Heart right ventricle (tissue), 16 donors: ENCODE results near the gene DAO. TPM values are rescaled to one million over a fixed set of nuclear protein-coding genes. Genes with fewer than 3 reads are reported as not detected.
"Not testable (repeated sequence)": the region's sequence is repeated elsewhere in the genome, so short reads cannot be mapped to it uniquely, and the experiment has no call there.

Experiments
- ATAC-seq, 8 donors: fragments of 200-7000 bp; cut with Tn5 transposase; one replicate each; pipeline ENCODE4 v1.9.1; 2020; ENCODE audit warnings: mild to moderate bottlenecking in 8 of 8, moderate library complexity in 8 of 8, moderate number of reproducible peaks in 1 of 8
- DNase-seq, 2 donors: peaks; one replicate each; pipeline ENCODE4 v3.0.0-alpha.2; 2020
- H3K27ac ChIP-seq, 10 donors: fragments of 200-600 bp; sonication (generic) in 2 of 10; one replicate each; pipeline versions ENCODE4 v1.5.0 to v1.8.0; 2020 to 2022; ENCODE audit warnings: mild to moderate bottlenecking in 3 of 10
- H3K27me3 ChIP-seq, 7 donors: fragments of 200-600 bp; one replicate each; pipeline ENCODE4 v1.8.0; 2021 to 2022; ENCODE audit warnings: mild to moderate bottlenecking in 2 of 7
- H3K36me3 ChIP-seq, 9 donors: fragments of 200-600 bp; sonication (generic) in 1 of 9; one replicate each; pipeline versions ENCODE4 v1.5.0 to v1.8.0; 2020 to 2022; ENCODE audit warnings: mild to moderate bottlenecking in 2 of 9
- H3K4me1 ChIP-seq, 9 donors: fragments of 200-600 bp; sonication (generic) in 1 of 9; one replicate each; pipeline versions ENCODE4 v1.5.0 to v1.8.0; 2020 to 2022; ENCODE audit warnings: mild to moderate bottlenecking in 4 of 9
- H3K4me3 ChIP-seq, 10 donors: fragments of 200-600 bp; sonication (generic) in 2 of 10; one replicate each; pipeline versions ENCODE4 v1.5.0 to v1.8.0; 2020 to 2022; ENCODE audit warnings: mild to moderate bottlenecking in 7 of 10, moderate library complexity in 2 of 10
- H3K9me3 ChIP-seq, 11 donors: fragments of 200-600 bp in 10 of 11; sonication (generic) in 2 of 11; one replicate each; pipeline versions ENCODE4 v1.5.0 to v1.8.0; 2013 to 2022; ENCODE audit warnings: mild to moderate bottlenecking in 2 of 11, control low read depth in 1 of 11, moderate library complexity in 1 of 11
- WGBS, 2 donors: extraction: QIAGEN DNeasy Blood & Tissue Kit; methylation state at CpG; one replicate each; pipeline ENCODE4 v1.1.7; 2013; ENCODE audit warnings: inconsistent platforms in 1 of 2; 5-methylcytosine and 5-hydroxymethylcytosine counted together
- intact Hi-C, 10 donors: fragments of 100-400 bp; cut with DNase I; formaldehyde crosslinking; loops; one replicate each; pipeline versions ENCODE4 v1.11.1 to v1.14.2; 2022
- polyA plus RNA-seq, 2 donors: library from polyadenylated mRNA; stranded (reverse); fragments of 200-250 nt; gene quantifications; one replicate each; pipeline ENCODE4 v1.2.3, GENCODE V29; 2013
- total RNA-seq, 10 donors: library from RNA; stranded (reverse); fragmentation: NEBNext Ultra II Directional in 3 of 10; extraction: Animal tissue kit (Norgen Biotek cat#: 25700) in 3 of 10; gene quantifications; one replicate each; pipeline versions ENCODE4 v1.2.1 to v1.2.4, GENCODE V29; 2021 to 2023
- TF ChIP-seq, protein P1 (sequence below), 9 donors: fragments of 200-600 bp; sonication (generic) in 2 of 9; IDR thresholded peaks; one replicate each; pipeline versions ENCODE4 v1.5.0 to v1.8.0; 2021 to 2022; ENCODE audit warnings: antibody characterized with exemption in 9 of 9, mild to moderate bottlenecking in 5 of 9, moderate library complexity in 1 of 9
- donor health status: Arrhythmogenic right ventricular cardiomyopathy.
- donor health status: ischemic (EF 13 %, LVEDD 7.1; RV severe dilation, severe dysfunction).
- donor health status: healthy with polysubstance abuse.
- donor health status: DM: no; HTN: yes; CAD: no.
- donor health status: DM: no; HTN: no; CAD: no.
- donor health status: ischemic (EF 25% LVEDD 6.9; RV normal size, moderate dysfunction).
- donor health status: ischemic (EF 25% LVEDD 5.7; RV mildly dilated, moderate dysfunction).
- donor health status: healthy.
- donor health status: DM: yes; HTN: yes; CAD: no.
- donor health status: Ischemic cardiomyopathy.
- donor health status: ischemic (EF 35%, LVEDD 5.7; RV mildly dilated, moderate dysfunction).
- donor health status: nonischemic (EF 11% LVEDD 7.7; RV severe dilation, severe dysfunction).
- donor health status: DM: yes; HTN: yes; CAD: no.
- donor health status: PGD.
- donor health status: ischemic (EF 29% LVEDD 5.4; RV normal size, mild dysfunction).
- donor health status: nonischemic (EF 23%, LVEDD 6.1; RV moderate dilation, normal function).

DAO gene
- total and polyA plus RNA-seq, 12 donors, result not detected

DNA sequence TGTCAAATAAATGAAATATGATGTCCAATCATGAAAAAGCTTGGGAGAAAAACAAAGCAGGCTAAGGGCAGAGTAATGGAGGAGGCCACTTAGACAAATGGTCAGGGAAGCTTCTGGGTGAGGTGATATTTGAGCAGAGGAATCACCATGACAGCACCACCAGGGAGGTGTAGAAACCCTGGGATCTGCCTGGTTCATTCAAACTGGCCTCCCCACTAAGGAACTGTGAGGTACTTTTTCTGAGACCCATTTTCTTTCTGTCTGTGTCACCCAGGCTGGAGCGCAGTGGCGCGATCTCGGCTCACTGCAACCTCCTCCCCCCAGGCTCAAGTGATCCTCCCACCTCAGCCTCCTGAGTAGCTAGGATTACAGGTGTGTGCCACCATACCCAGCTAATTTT lies 14.7 kb upstream of the DAO start:
- intact Hi-C loops, result no loop called here
- Histone ChIP-seq H3K36me3 (no peaks in the 10 kb centered on the region), H3K9me3 (peaks cover 0 to 8% (median 0%) of the 10 kb centered on the region in 11 donors), H3K4me1 (peaks cover 0 to 24% (median 0%) of the 10 kb centered on the region in 9 donors), H3K27me3 (no peaks in the 10 kb centered on the region), H3K27ac (no peak overlapping the region), H3K4me3 (no peak overlapping the region)
- TF ChIP-seq, protein P1, sequence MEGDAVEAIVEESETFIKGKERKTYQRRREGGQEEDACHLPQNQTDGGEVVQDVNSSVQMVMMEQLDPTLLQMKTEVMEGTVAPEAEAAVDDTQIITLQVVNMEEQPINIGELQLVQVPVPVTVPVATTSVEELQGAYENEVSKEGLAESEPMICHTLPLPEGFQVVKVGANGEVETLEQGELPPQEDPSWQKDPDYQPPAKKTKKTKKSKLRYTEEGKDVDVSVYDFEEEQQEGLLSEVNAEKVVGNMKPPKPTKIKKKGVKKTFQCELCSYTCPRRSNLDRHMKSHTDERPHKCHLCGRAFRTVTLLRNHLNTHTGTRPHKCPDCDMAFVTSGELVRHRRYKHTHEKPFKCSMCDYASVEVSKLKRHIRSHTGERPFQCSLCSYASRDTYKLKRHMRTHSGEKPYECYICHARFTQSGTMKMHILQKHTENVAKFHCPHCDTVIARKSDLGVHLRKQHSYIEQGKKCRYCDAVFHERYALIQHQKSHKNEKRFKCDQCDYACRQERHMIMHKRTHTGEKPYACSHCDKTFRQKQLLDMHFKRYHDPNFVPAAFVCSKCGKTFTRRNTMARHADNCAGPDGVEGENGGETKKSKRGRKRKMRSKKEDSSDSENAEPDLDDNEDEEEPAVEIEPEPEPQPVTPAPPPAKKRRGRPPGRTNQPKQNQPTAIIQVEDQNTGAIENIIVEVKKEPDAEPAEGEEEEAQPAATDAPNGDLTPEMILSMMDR (IDR thresholded peaks at IDR 0.05), result no peak
- no peak for DNase-seq
- WGBS, 2 donors, result 98 to 99% methylated on average over 4 of the region's 4 CpGs
- ATAC-seq, result no peak

GRCh38 chr12:108866083-108866482 lies 13.8 kb upstream of the DAO start:
- H3K9me3 ChIP-seq, H3K36me3 ChIP-seq, H3K4me3 ChIP-seq, ATAC-seq, intact Hi-C loops, DNase-seq, H3K27ac ChIP-seq, H3K27me3 ChIP-seq: not testable (repeated sequence)
- peaks cover 0 to 16% (median 0%) of the 10 kb centered on the region in 9 donors for H3K4me1 ChIP-seq
- 90 to 92% methylated on average over 10 of the region's 10 CpGs for WGBS, 2 donors

DNA sequence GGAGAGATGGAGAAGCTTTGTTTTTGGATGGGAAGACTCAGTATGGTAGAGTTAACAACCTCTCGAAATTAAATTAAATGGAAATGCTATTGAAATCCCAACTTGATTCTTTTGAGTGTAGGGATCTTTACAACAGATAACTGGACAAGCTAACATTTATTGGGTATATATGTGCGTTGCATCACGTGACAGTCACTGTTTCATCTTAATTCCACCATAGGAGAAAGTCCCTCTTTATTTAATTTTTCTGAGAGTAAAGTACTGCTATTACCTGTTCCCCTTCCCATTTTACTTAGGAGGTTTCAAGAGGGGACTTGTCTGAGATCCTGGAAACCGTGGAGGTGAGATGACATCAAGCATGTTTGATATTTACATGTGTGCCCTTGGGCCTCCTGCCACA lies 11.1 kb upstream of the DAO start:
- intact Hi-C loops, result no loop called here
- Histone ChIP-seq H3K4me1 (no peaks in the 10 kb centered on the region), H3K36me3 (no peaks in the 10 kb centered on the region), H3K9me3 (peaks cover 0 to under 1% (median 0%) of the 10 kb centered on the region in 11 donors), H3K27ac (no peak overlapping the region), H3K27me3 (no peaks in the 10 kb centered on the region), H3K4me3 (no peak overlapping the region)
- TF ChIP-seq, protein P1 (IDR thresholded peaks at IDR 0.05), result no peak
- ATAC-seq (no peak), DNase-seq (no peak)
- WGBS, 2 donors, result 93 to 97% methylated on average over 4 of the region's 4 CpGs

DNA sequence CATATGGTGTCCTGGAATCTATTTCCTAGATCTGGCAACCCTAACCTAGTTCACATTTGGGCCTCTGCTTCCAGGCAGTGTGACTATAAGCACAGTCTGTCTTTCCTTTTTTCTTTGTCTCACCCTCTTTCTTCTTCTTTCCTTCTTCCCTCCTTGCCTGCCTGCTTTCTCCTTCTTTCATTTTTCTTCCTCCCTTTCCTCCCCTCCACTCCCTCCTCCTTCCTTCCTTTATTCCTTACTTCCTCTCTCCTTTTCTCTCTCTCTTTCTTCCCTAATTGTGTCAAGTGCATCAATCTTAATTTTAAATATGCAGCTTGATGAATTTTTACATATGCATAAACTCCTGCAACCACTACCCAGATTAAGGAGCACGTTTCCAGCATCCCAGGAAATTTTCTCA lies 4.6 kb upstream of the DAO start:
- TF ChIP-seq, protein P1 (IDR thresholded peaks at IDR 0.05), result no peak
- Histone ChIP-seq H3K4me1 (no peaks in the 10 kb centered on the region), H3K36me3 (no peaks in the 10 kb centered on the region), H3K4me3 (no peak overlapping the region), H3K9me3 (peaks cover 0 to 3% (median 0%) of the 10 kb centered on the region in 11 donors), H3K27me3 (no peaks in the 10 kb centered on the region), H3K27ac (no peak overlapping the region)
- ATAC-seq, result no peak
- DNase-seq, result no peak
- intact Hi-C loops, result no loop called here
- WGBS, 2 donors, result 31 to 38% methylated on average over 1 of the region's 1 CpG

DNA sequence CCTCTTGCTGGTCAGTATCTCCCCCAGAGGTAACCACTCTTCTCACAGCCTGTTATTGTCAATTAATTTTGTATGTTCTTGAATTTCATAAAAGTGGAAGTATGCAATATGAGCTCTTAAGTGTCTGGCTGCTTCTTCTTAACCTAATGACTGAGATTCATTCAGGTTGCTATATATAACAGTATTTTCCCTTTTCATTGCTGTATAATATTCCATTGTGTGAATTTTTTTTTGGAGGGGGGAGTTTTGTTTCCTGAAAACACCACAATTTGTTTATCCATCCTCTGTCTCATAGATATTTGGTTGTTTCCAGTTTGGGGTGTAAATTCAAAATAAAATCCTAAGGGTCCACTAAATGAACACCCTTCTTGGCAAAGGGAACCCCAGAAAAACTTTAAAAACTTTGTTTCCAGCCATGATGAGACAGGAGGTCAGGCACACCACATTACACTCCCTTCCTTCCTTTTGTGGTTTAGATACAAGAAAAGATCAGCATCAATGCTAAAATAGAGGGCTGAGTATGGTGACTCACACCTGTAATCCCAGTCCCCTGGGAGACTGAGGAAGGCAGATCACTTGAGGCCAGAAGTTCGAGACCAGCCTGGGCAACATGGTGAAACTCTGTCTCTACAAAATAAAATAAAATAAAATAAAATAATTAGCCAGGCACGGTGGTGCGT lies 4.1 kb upstream of the DAO start:
- no peak for DNase-seq
- intact Hi-C loops, result no loop called here
- ATAC-seq, result no peak
- no peaks in the 10 kb centered on the region for H3K27me3 ChIP-seq
- H3K4me1 ChIP-seq, result no peaks in the 10 kb centered on the region
- TF ChIP-seq, protein P1 (IDR thresholded peaks at IDR 0.05), result no peak
- peaks cover 0 to 3% (median 0%) of the 10 kb centered on the region in 11 donors for H3K9me3 ChIP-seq
- 79 to 84% methylated on average over 3 of the region's 3 CpGs for WGBS, 2 donors
- H3K27ac ChIP-seq, result no peak overlapping the region
- H3K4me3 ChIP-seq, result no peak overlapping the region
- no peaks in the 10 kb centered on the region for H3K36me3 ChIP-seq
